Measurements from ENCODE around the gene NUDT2.
"Not testable (repeated sequence)": the region's sequence is repeated elsewhere in the genome, so short reads cannot be mapped to it uniquely, and the experiment has no call there.

Gene NUDT2

DNA sequence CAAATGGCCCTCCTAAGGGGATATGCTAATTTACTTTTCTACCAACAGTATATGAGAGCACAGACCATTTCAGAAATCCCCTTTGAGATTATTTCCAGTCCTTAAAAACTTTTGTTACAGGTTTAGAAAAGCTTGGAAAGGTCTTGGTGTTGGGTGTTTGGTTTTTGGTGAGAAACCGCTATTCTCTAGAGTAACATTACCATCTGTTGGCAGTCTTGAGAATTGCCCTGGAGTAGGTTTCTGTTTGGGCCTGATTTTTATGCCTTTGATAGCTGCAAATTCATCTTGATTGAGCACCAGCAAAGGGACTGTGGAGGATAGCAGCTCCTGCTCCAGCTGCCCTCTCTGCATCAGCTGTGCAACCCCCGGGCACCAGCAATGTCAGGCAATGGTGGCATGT, 8.0 kb downstream of the NUDT2 start:
- no peak for DNase-seq

DNA sequence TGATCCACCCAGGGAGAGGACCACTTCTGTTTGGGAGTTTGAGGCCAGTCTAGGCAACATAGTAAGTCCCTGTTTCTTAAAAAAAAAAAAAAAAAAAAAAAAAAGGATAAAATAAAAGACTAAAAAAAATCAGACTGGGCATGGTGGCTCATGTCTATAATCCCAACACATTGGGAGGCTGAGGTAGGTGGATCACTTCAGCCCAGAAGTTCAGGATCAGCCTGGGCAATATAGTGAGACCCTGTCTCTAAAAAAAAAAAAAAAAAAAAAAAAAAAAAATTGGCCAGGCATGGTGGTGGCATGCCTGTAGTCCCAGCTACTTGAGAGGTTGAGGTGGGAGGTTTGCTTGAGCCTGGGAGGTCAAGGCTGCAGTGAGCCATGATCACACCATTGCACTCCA, 8.7 kb downstream of the NUDT2 start:
- DNase-seq = not testable (repeated sequence)

- DNase-seq = peak; percentile 46
These were observed 9.5 kb downstream of the NUDT2 start for GRCh38 chr9:34338665-34339385.

- DNase-seq = no peak
These were observed 12.4 kb downstream of the NUDT2 start for GRCh38 chr9:34341659-34342295.

- peak; percentile 46 to 65 for DNase-seq
These were observed 13.7 kb downstream of the NUDT2 start for GRCh38 chr9:34343090-34343489.

DNA sequence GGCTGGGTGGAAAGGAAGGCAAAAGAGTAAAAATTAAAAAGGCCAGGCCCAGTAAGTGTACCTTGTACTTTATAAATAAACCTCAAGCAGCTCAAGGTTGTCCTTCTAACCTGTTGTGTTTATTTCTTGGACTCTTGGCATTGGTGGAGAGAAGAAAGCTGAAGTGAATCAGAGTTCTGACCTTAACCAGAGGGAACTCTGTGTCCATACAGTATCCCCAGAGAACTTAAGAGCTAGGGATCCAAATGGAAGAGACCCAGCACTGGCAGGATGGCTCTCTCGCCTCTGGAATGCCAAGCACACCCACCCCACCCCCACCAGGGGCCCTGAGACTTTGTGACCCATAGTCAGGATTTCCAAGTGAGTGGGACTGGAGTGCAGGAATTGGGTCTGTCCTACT, 14.2 kb downstream of the NUDT2 start:
- DNase-seq = no peak

- DNase-seq = no peak
These were observed 17.8 kb downstream of the NUDT2 start for GRCh38 chr9:34346873-34347799.

GRCh38 chr9:34347800-34348158, 18.4 kb downstream of the NUDT2 start:
- DNase-seq = no peak

DNA sequence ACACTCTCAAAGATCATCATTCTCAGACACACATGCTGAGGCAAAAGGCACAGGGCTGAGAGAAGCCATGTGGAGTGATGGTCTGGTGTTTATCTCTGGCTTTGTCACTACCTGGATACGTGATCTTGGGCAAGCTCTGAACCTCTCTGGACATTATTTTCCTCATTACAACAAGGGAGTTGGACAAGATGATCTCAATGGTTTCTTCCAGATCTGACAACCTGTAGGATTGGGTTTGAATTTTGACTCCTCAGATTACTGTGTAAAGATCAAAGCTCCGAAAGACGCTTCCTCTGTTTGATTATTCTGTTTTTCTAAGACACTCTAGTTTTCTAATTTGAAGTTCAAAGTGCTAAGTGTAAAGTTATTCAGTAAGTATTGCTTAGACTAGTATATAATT, 20.0 kb downstream of the NUDT2 start:
- DNase-seq = no peak

DNA sequence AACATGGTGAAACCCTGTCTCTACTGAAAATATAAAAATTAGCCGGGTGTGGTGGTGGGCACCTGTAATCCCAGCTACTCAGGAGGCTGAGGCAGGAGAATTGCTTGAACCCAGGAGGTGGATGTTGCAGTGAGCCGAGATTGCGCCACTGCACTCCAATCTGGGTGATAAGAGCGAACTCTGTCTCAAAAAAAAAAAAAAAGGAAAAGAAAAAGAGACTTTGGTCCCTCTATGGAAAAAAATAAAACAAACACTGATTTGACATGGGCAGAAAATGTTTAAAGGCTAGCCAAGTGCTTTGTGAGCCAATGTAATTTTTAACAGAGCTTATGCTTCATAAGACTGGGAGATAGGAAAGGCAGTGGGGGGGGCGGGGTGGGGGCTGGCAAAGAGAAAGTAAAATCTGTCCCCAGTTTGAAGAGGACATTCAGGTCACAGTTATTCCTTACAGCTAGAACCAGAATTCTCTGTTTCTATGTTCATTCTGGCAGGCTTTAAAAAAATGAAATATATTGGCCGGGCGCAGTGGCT, 22.8 kb downstream of the NUDT2 start:
- DNase-seq = not testable (repeated sequence)

DNA sequence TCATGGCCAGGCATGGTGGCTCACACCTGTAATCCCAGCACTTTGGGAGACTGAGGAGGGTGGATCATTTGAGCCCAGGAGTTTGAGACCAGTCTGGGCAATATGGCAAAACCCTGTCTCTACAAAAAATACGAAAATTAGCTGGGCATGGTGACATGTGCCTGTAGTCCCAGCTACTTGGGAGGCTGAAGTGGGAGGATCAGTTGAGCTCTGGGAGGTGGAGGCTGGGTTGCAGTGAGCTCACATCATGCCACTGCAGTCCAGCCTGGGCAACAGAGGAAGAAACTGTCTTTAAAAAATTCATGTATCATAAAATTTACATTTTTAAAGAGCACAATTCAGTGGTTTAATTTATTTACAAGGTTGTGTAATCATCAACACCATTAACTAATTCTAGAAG, 23.6 kb downstream of the NUDT2 start:
- not testable (repeated sequence) for DNase-seq

DNA sequence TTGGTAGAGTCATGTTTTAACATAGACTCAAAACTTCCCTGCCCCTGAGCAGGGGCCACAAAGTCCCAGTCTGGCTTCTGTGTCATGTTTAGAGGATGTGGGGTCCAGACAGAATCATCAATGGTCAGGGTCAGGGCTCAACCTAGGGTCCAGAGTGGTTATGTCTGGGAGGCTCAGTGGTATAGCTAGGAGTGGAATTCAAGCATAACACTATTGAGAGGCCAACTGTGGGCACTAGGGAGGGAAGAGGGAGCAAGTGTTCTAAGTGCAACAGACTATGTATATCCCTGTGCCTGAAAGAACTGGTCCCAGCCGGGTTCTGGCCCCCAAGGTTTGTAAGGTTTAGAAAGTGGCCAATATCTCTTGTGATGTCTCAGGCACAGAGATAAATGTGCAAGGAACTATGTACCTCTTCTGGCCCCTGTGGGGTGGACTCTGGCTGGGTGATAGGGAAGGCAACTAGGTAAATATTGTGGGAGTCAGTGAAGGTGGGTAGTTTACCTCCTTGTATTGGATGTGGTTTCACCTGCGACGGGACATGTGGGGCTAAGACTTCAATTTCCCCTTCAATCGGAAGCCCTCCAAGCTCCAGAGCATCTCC, 33.3 kb downstream of the NUDT2 start:
- DNase-seq = no peak

DNA sequence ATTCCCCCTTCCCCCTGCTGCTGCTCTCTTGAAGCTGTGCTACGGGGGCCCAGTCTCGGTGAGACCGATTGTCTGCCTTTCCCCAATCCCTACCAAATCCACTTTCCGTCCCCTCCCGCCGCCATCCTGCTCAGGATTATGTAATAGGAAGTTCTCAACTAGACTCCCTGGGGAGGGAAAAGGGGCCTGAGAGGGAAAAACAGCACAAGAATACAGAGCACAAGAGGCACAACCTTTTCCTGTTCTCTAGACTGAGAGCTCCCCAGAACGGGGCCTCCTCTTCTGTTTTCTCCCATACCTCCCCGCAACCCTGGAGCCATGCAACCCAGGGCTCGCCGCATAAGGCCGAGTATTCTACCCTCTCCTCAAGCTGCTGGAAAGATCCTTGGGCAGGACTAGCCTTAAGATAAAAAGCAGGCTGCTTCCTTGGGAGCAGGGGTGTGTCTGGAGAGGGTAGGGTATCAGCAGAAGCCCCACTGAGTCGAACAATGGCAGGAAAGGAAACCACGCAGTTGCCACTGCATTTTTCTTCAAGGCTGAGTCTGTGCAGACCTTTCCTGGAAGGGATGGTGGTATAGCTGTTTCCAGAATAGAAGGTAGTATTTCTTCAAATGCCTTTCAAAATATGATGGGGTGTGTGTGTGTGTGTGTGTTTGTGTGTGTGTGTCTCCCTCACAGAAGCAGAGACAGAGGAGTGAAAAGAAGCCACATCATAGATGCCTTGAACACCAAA, 34.4 kb downstream of the NUDT2 start:
- no peak for DNase-seq

DNA sequence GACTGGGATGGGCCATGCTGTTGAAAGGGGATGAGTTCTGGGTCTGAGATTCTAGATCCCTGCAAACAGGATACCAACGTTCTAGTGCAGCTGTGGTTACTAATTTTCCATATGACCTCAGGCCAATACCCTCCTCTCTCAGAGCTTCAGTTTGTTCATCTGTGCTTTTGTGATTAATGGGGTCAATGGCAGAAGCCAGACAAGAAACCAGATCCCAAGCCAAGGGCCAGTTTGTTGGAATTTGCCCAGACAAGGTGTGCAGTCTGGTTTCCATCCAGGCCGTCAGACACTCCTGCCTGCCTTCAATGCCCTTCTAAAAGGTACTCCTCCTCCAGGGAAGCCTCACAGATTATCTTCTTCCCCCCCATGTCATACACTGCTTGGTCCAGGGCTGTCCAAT, 35.9 kb downstream of the NUDT2 start:
- DNase-seq = no peak

GRCh38 chr9:34366365-34366764, 37.0 kb downstream of the NUDT2 start:
- no peak for DNase-seq

DNA sequence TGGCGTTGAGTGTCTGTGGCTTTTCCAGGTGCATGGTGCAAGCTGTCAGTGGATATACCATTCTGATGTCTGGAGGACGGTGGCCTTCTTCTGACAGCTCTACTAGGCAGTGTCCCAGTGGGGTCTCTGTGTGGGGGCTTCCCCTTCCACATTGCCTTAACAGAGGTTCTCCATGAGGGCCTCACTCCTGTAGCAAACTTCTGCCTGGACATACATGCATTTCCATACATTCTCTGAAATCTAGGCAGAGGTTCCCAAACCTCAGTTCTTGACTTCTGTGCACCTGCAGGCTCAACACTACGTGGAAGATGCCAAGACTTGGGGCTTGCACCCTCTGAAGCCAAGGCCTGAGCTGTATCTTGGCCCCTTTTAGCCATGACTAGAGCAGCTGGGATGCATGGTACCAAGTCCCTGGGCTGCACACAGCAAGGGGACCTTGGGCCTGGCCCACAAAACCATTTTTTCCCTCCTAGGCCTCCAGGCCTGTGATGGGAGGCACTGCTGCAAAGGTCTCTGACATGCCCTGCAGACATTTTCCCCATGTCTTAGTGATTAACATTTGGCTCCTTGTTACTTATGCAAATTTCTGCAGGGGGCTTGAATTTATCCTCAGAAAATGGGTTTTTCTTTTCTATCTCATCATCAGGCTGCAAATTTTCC, 38.5 kb downstream of the NUDT2 start:
- DNase-seq = not testable (repeated sequence)

DNA sequence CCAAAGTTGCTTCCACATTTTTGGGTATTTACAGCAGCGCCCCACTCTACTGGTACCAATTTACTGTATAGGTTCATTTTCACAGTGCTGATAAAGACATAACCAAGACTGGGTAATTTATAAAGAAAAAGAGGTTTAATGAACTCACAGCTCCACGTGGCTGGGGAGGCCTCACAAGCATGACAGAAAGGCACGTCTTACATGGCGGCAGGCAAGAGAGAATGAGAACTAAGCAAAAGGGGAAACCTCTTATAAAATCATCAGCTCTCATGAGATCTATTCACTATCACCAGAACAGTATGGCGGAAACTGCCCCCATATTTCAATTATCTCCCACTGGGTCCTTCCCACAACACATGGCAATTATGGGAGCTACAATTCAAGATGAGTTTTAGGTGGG, 39.4 kb downstream of the NUDT2 start:
- DNase-seq = not testable (repeated sequence)

DNA sequence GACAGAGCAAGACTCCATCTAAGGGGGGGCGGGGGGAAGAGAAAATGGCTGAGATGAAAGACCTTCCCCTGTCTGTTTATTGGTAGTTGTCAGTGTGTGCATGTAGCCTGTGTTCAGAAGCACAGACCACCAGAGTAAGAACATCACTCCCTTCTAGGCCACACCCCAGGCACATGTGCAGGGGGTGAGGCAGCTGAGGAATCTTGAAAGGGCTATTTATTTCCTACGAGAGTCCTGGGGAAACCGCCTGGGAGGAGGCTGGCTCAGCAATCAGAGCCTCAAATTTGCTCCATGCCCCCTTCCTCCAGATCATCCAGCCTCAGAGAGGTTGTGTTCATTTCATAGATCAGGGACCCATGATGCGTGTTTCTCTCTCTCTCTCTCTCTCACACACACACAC, 40.3 kb downstream of the NUDT2 start:
- no peak for DNase-seq

DNA sequence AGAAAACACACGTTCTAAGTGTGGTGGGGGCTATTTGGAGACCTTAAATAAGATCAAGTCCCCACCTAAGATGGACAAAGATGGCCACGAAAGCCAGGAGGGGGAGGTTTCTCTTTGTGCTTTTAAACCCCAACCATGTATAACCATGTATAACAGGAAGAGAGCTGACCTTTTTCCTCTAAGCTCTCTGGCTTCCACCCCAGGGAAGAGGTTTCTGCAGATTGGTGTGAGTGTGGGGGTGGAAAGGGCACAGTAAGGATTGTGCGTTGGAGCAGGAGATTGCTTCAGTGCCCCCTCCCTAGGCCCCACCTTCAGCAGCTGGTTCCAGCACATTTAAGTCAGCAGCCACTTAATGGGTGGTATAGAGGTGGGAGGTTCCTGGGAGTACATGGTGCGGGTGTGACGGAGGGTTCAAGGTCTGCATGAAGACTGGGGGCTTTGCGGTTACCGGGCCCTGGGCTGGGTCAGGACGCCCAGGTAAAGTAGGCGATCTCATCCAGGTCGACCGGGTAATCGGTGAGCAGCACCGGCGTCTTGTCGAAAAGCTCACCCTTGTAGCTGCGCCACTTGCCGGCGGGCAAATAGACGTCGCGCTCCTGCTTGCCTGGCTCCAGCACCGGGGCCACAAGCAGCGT, 41.1 kb downstream of the NUDT2 start:
- no peak for DNase-seq

- DNase-seq = no peak
These were observed 41.9 kb downstream of the NUDT2 start for GRCh38 chr9:34370970-34371880.

Data from hippocampal formation (tissue), 2 donors.